HEK293 (cell line): Measurements from ENCODE around the gene TRAF7.

Experiments used
- WT1 ChIP-seq: fragments of 450-650 bp; formaldehyde crosslinking; IDR thresholded peaks from 2 replicates; pipeline ENCODE4 v1.5.1; 2016; ENCODE audit warnings: missing biosample characterization, missing genetic modification characterization
- ZBTB7A ChIP-seq: fragments of 450-650 bp; formaldehyde crosslinking; IDR thresholded peaks from 2 replicates; pipeline ENCODE4 v1.5.1; 2016; ENCODE audit warnings: low read depth, missing biosample characterization, missing genetic modification characterization
- TF ChIP-seq, protein P1 (sequence below): fragments of 450-650 bp; formaldehyde crosslinking; IDR thresholded peaks from 2 replicates; pipeline ENCODE4 v1.5.1; 2016; ENCODE audit warnings: missing biosample characterization, missing genetic modification characterization

- no peak for TF ChIP-seq WT1
- TF ChIP-seq, protein P1, sequence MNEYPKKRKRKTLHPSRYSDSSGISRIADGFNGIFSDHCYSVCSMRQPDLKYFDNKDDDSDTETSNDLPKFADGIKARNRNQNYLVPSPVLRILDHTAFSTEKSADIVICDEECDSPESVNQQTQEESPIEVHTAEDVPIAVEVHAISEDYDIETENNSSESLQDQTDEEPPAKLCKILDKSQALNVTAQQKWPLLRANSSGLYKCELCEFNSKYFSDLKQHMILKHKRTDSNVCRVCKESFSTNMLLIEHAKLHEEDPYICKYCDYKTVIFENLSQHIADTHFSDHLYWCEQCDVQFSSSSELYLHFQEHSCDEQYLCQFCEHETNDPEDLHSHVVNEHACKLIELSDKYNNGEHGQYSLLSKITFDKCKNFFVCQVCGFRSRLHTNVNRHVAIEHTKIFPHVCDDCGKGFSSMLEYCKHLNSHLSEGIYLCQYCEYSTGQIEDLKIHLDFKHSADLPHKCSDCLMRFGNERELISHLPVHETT: no peak
- TF ChIP-seq ZBTB7A (tag by site-specific recombination): no peak
Observed at GRCh38 chr16:2172688-2173335, 17.2 kb downstream of the TRAF7 start.
